AG04449 (cell line): ENCODE measurements around the gene GRAMD2B.
"Not testable (repeated sequence)": the region's sequence is repeated elsewhere in the genome, so short reads cannot be mapped to it uniquely, and the experiment has no call there.

Experiments used
- CTCF ChIA-PET: fragments of 350-600 bp; formaldehyde crosslinking; extraction: SDS; loops from one replicate; lab custom pipeline; 2021; ENCODE audit warnings: antibody characterized with exemption; lab: Yijun Ruan, JAX
- POLR2A ChIA-PET: fragments of 400-600, 350-600 bp; formaldehyde crosslinking; extraction: SDS; loops from one replicate; lab custom pipeline; 2020; ENCODE audit warnings: antibody characterized with exemption, inconsistent platforms; lab: Yijun Ruan, JAX
- DNase-seq: peaks from one replicate; pipeline ENCODE4 v3.0.0-alpha.2; 2010; ENCODE audit warnings: low read depth, low spot score
- H3K4me3 ChIP-seq: 2 replicates; pipeline ENCODE4 v1.5.1; 2011; ENCODE audit warnings: low read depth, mild to moderate bottlenecking, control low read depth, low read length
- CTCF ChIP-seq: IDR thresholded peaks from one replicate; pipeline ENCODE4 v1.5.1; 2011; ENCODE audit warnings: mild to moderate bottlenecking, moderate library complexity, low read length, control low read depth, inconsistent platforms; ENCODE audit not compliant: insufficient read depth; ENCODE audit errors: missing control alignments

Gene GRAMD2B

GRCh38 chr5:126469536-126470316 lies 46.5 kb downstream of the GRAMD2B start:
- DNase-seq: no peak
- ChIA-PET CTCF (interaction anchor here (1.5 kb wide), 1 partner anchor 116 kb away, joined by 10 read pairs; no protein-coding TSS in a partner anchor), POLR2A (no interaction called here)
- no peak for TF ChIP-seq CTCF
- H3K4me3 ChIP-seq: no peak overlapping the region

- DNase-seq, H3K4me3 ChIP-seq: not testable (repeated sequence)
- ChIA-PET CTCF (interaction anchor here (1.1 to 2.2 kb wide), 4 partner anchors 29 to 119 kb away, joined by 3 to 10 read pairs (median 6); no protein-coding TSS in a partner anchor), POLR2A (interaction anchor here (1.5 kb wide), 1 partner anchor 24 kb away, joined by 3 read pairs; no protein-coding TSS in a partner anchor)
Measured at GRCh38 chr5:126470529-126470928, 47.3 kb downstream of the GRAMD2B start.

- POLR2A ChIA-PET: interaction anchor here (0.6 to 1.5 kb wide), 2 partner anchors 24 to 130 kb away, joined by 3 read pairs; no protein-coding TSS in a partner anchor
- CTCF ChIA-PET: interaction anchor here (1.1 to 2.2 kb wide), 5 partner anchors 16 to 119 kb away, joined by 3 to 10 read pairs (median 5); no protein-coding TSS in a partner anchor
- no peak for TF ChIP-seq CTCF
- H3K4me3 ChIP-seq: no peak overlapping the region
- no peak for DNase-seq
Measured at GRCh38 chr5:126471247-126471646, 48.0 kb downstream of the GRAMD2B start.

GRCh38 chr5:126471875-126472537 lies 48.8 kb downstream of the GRAMD2B start:
- DNase-seq: peak; percentile 45
- no peak for TF ChIP-seq CTCF
- CTCF ChIA-PET: interaction anchor here (0.9 to 2.2 kb wide), 6 partner anchors 17 to 129 kb away, joined by 3 to 8 read pairs (median 4); partner anchors contain the start of gene PHAX
- H3K4me3 ChIP-seq: no peak overlapping the region
- POLR2A ChIA-PET: interaction anchor here (0.6 to 1.5 kb wide), 3 partner anchors 25 to 131 kb away, joined by 3 read pairs; no protein-coding TSS in a partner anchor

GRCh38 chr5:126472538-126472889 lies 49.3 kb downstream of the GRAMD2B start:
- H3K4me3 ChIP-seq: no peak overlapping the region
- POLR2A ChIA-PET: interaction anchor here (0.5 to 0.7 kb wide), 2 partner anchors 40 to 115 kb away, joined by 3 read pairs; no protein-coding TSS in a partner anchor
- CTCF ChIA-PET: interaction anchor here (0.9 to 2.2 kb wide), 6 partner anchors 27 to 128 kb away, joined by 3 to 8 read pairs (median 4); partner anchors contain the start of genes GRAMD2B and PHAX

More at GRCh38 chr5:126472538-126472889, 49.3 kb downstream of the GRAMD2B start:
- DNase-seq: no peak
- TF ChIP-seq CTCF: no peak
